ENCODE data around the gene ANKRD12.

Gene ANKRD12

GRCh38 chr18:9297007-9297393, 160.4 kb downstream of the ANKRD12 start:
- TF ChIP-seq CTCF (conservative IDR thresholded peaks at IDR 0.05; ENCODE audit: low read depth, low read length) = no peak
- Histone ChIP-seq H3K36me3 (ENCODE audit: insufficient read depth) (no peaks in the 10 kb centered on the region), H3K79me2 (ENCODE audit: insufficient read depth, low read depth) (no peaks in the 10 kb centered on the region), H3K27ac (no peak overlapping the region), H2AFZ (ENCODE audit: low read depth) (no peak overlapping the region), H4K20me1 (ENCODE audit: insufficient read depth) (no peaks in the 10 kb centered on the region), H3K4me2 (no peak overlapping the region), H3K27me3 (ENCODE audit: insufficient read depth, low read depth) (no peaks in the 10 kb centered on the region), H3K4me3 (IDR thresholded peaks at IDR 0.05; ENCODE audit: insufficient read depth, low read depth, low read length) (no peak overlapping the region), H3K9ac (no peak overlapping the region), H3K4me1 (ENCODE audit: low read depth, poor library complexity, severe bottlenecking) (no peaks in the 10 kb centered on the region)

DNA sequence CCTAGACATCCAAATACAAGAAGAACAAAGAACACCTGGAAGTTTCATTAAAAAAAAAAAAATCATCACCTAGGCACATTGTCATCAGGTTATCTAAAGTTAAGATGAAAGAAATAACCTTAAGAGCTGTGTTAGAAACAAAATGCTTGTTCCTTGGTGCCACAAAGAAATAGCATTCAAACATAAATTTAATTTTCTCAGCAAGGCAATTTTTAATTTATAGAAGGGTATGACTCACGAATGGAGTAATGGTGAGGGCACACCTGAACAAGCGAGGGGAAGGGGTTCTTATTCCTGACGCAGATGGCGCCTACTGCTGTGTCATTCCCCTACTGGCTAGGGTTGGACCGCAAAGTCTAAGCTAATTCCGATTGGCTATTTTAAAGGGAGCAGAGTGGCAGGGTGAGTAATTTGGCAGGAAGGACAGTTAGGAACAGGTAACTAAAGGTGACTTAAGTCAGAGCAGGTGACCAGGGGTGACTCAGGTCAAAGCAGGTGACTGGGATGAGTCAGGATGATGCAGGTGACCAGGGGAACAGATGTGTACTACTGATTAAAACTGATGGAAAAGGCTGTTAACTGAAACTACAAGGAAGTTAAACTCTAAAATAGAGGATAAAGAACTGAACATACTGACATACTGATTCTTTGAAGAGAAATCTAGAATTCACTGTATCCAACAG, 167.9 kb downstream of the ANKRD12 start:
- Histone ChIP-seq H3K4me3 (IDR thresholded peaks at IDR 0.05; ENCODE audit: insufficient read depth, low read depth, low read length) (no peak overlapping the region), H3K4me1 (ENCODE audit: low read depth, poor library complexity, severe bottlenecking) (no peaks in the 10 kb centered on the region), H3K9ac (no peak overlapping the region), H3K79me2 (ENCODE audit: insufficient read depth, low read depth) (no peaks in the 10 kb centered on the region), H2AFZ (ENCODE audit: low read depth) (no peak overlapping the region), H3K36me3 (ENCODE audit: insufficient read depth) (no peaks in the 10 kb centered on the region), H3K27me3 (ENCODE audit: insufficient read depth, low read depth) (no peaks in the 10 kb centered on the region), H3K27ac (no peak overlapping the region), H4K20me1 (ENCODE audit: insufficient read depth) (no peaks in the 10 kb centered on the region), H3K4me2 (no peak overlapping the region)
- TF ChIP-seq CTCF (conservative IDR thresholded peaks at IDR 0.05; ENCODE audit: low read depth, low read length) = no peak

DNA sequence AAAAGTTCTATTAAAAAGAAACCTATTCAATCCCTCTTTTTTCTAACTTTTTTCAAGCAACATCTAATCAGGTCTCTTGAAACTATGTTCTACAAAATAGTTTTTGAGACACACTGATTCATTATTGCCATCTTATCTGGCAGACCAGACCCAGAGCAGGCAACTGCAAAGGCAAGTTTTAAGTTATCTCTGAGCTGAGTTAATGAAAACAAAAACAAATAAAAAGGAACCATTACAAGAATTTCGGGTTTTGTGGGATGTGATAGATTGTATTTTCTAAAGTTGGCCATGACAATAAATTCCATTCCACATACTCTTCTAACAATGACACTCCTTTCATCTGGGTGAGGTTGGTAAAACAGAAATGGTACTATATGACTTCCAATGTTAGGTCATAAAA, 182.8 kb downstream of the ANKRD12 start:
- H3K36me3 ChIP-seq (ENCODE audit: insufficient read depth) = no peaks in the 10 kb centered on the region
- no peak overlapping the region for H3K4me3 ChIP-seq (IDR thresholded peaks at IDR 0.05; ENCODE audit: insufficient read depth, low read depth, low read length)
- H4K20me1 ChIP-seq (ENCODE audit: insufficient read depth) = no peaks in the 10 kb centered on the region
- no peaks in the 10 kb centered on the region for H3K27me3 ChIP-seq (ENCODE audit: insufficient read depth, low read depth)
- H3K4me1 ChIP-seq (ENCODE audit: low read depth, poor library complexity, severe bottlenecking) = no peaks in the 10 kb centered on the region
- no peak overlapping the region for H3K27ac ChIP-seq
- TF ChIP-seq CTCF (conservative IDR thresholded peaks at IDR 0.05; ENCODE audit: low read depth, low read length) = no peak
- no peak overlapping the region for H2AFZ ChIP-seq (ENCODE audit: low read depth)
- H3K4me2 ChIP-seq = no peak overlapping the region
- H3K79me2 ChIP-seq (ENCODE audit: insufficient read depth, low read depth) = no peaks in the 10 kb centered on the region
- no peak overlapping the region for H3K9ac ChIP-seq

DNA sequence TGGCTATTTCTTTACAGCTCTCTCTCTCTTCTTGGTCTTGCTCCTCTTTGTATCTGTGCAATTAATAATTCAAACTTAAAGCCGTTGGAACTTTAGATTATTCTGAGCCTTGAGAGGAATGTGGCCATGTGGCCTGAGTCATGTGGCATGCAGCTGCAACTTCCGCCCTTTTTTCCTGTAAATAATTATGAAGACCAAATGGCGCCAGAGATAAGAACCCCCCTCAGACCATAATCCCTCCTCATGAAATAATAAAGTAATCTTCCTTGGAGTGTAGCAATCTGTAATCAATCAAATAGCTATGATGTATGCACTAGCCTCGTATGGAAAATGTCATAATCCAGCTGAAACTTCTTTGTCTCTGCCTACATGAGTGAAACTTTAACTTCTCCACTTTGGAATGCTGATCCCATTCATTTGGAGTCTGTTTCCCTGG, 184.5 kb downstream of the ANKRD12 start:
- no peaks in the 10 kb centered on the region for H4K20me1 ChIP-seq (ENCODE audit: insufficient read depth)
- H3K4me2 ChIP-seq = no peak overlapping the region
- no peak overlapping the region for H3K9ac ChIP-seq
- no peaks in the 10 kb centered on the region for H3K4me1 ChIP-seq (ENCODE audit: low read depth, poor library complexity, severe bottlenecking)
- no peak for TF ChIP-seq CTCF (conservative IDR thresholded peaks at IDR 0.05; ENCODE audit: low read depth, low read length)
- no peaks in the 10 kb centered on the region for H3K79me2 ChIP-seq (ENCODE audit: insufficient read depth, low read depth)
- no peaks in the 10 kb centered on the region for H3K27me3 ChIP-seq (ENCODE audit: insufficient read depth, low read depth)
- no peak overlapping the region for H3K27ac ChIP-seq
- H2AFZ ChIP-seq (ENCODE audit: low read depth) = no peak overlapping the region
- H3K36me3 ChIP-seq (ENCODE audit: insufficient read depth) = no peaks in the 10 kb centered on the region
- H3K4me3 ChIP-seq (IDR thresholded peaks at IDR 0.05; ENCODE audit: insufficient read depth, low read depth, low read length) = no peak overlapping the region
